ENCODE measurements around the gene PLS1. TPM values are rescaled to one million over a fixed set of nuclear protein-coding genes. Genes with fewer than 3 reads are reported as not detected.

Gene PLS1
- total RNA-seq, 1 experiment from 2014 or later, result 38.8 TPM

DNA sequence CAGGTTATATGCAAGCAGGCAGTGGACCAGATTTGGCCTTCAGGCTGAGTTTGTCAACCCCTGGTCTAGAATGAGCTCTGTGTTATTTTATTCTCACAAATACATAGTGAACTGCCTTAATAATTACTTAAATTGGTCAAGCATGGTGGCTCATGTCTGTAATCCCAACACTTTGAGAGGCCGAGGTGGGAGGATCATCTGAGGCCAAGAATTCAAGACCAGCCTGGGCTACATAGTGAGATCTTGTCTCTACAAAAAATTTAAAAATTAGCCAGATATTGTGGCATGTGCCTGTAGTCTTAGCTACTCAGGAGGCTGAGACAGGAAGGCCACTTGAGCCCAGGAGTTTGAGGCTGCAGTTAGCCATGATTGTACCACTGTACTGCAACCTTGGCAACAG lies 15.0 kb downstream of the PLS1 start (continued):
- TF ChIP-seq, protein P1, sequence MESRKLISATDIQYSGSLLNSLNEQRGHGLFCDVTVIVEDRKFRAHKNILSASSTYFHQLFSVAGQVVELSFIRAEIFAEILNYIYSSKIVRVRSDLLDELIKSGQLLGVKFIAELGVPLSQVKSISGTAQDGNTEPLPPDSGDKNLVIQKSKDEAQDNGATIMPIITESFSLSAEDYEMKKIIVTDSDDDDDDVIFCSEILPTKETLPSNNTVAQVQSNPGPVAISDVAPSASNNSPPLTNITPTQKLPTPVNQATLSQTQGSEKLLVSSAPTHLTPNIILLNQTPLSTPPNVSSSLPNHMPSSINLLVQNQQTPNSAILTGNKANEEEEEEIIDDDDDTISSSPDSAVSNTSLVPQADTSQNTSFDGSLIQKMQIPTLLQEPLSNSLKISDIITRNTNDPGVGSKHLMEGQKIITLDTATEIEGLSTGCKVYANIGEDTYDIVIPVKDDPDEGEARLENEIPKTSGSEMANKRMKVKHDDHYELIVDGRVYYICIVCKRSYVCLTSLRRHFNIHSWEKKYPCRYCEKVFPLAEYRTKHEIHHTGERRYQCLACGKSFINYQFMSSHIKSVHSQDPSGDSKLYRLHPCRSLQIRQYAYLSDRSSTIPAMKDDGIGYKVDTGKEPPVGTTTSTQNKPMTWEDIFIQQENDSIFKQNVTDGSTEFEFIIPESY (IDR thresholded peaks at IDR 0.05; ENCODE audit: extremely low read depth, insufficient replicate concordance, low read length), result no peak
- TF ChIP-seq POLR2A (IDR thresholded peaks at IDR 0.05; ENCODE audit: borderline replicate concordance, extremely low read depth, insufficient read depth, insufficient read length), result no peak
- TF ChIP-seq, protein P2, sequence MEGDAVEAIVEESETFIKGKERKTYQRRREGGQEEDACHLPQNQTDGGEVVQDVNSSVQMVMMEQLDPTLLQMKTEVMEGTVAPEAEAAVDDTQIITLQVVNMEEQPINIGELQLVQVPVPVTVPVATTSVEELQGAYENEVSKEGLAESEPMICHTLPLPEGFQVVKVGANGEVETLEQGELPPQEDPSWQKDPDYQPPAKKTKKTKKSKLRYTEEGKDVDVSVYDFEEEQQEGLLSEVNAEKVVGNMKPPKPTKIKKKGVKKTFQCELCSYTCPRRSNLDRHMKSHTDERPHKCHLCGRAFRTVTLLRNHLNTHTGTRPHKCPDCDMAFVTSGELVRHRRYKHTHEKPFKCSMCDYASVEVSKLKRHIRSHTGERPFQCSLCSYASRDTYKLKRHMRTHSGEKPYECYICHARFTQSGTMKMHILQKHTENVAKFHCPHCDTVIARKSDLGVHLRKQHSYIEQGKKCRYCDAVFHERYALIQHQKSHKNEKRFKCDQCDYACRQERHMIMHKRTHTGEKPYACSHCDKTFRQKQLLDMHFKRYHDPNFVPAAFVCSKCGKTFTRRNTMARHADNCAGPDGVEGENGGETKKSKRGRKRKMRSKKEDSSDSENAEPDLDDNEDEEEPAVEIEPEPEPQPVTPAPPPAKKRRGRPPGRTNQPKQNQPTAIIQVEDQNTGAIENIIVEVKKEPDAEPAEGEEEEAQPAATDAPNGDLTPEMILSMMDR (IDR thresholded peaks at IDR 0.05 in 2 of 3, conservative IDR thresholded peaks at IDR 0.05 in 1 of 3; ENCODE audit: borderline replicate concordance in 1 of 3, insufficient read depth in 1 of 3, low read depth in 2 of 3, low read length in 2 of 3), result no peak
- no peak for TF ChIP-seq JUND (IDR thresholded peaks at IDR 0.05)
- no peak for TF ChIP-seq ELF1 (IDR thresholded peaks at IDR 0.05; ENCODE audit: borderline replicate concordance, low read depth)
- TF ChIP-seq RAD21 (IDR thresholded peaks at IDR 0.05; ENCODE audit: low read depth), result no peak
- no peak for TF ChIP-seq POLR2AphosphoS5 (IDR thresholded peaks at IDR 0.05; ENCODE audit: low read depth, low read length)

DNA sequence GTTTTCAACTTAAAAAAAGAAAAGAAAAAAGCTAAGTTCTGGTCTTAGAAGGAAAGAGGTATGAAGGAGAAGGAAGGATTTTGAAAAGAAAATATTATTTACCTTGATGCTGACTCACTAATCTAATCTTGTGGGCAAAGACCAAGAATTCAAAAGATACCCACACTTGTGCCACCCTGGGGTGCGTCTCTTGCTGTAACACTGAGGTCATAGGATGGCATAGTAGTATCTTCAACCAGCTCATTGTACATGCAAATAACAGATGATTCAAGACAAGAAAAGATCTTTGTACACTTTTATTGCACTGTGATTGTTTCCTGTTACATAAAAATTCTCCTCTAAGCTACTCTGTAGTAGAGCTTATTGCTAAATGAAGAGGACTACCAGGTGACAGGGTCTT lies 17.3 kb downstream of the PLS1 start:
- ATAC-seq, result no peak
- no peak overlapping the region for H2AFZ ChIP-seq (ENCODE audit: low read depth, low read length, poor library complexity, severe bottlenecking)
- H3K27me3 ChIP-seq (ENCODE audit: insufficient read depth, low read length), result no peaks in the 10 kb centered on the region
- ChIA-PET CTCF (no interaction called here), RAD21 (ENCODE audit: low non-redundant PET in 1 of 2, low total read pairs in 2 of 2, uncharacterized antibody in 2 of 2, unreplicated experiment in 2 of 2) (no interaction called here), POLR2A (no interaction called here)
- no peaks in the 10 kb centered on the region for H3K9me3 ChIP-seq (ENCODE audit: control insufficient read depth in 1 of 2, insufficient read depth in 1 of 2, low read depth in 1 of 2, low read length in 2 of 2)
- no TSS peak for BruUV-seq (replicated peaks)
- no peak overlapping the region for H3K27ac ChIP-seq (ENCODE audit: low read depth, low read length)
- DNase-seq (ENCODE audit: low read depth, low spot score), result no peak
- H3K79me2 ChIP-seq (ENCODE audit: insufficient read depth, low read length), result peaks cover 11% of the 10 kb centered on the region
- TF ChIP-seq TCF7L2 (IDR thresholded peaks at IDR 0.05; ENCODE audit: borderline replicate concordance, extremely low read depth, insufficient read depth, insufficient read length), result no peak
- TF ChIP-seq POLR2A (IDR thresholded peaks at IDR 0.05; ENCODE audit: borderline replicate concordance, extremely low read depth, insufficient read depth, insufficient read length), result no peak
- H4K20me1 ChIP-seq (ENCODE audit: insufficient read depth), result no peaks in the 10 kb centered on the region
- H3K9me2 ChIP-seq (ENCODE audit: insufficient read depth), result no peaks in the 10 kb centered on the region; the same call in 1 of the 2 replicates
- H3K4me1 ChIP-seq (ENCODE audit: control insufficient read depth in 1 of 2, insufficient read depth in 2 of 2, low read length in 2 of 2), result peaks cover 0 to 2% of the 10 kb centered on the region in 2 experiments; a peak in 3 of 4 replicates
- no peaks in the 10 kb centered on the region for H3K36me3 ChIP-seq (ENCODE audit: control insufficient read depth in 1 of 2, insufficient read depth in 2 of 2, low read length in 2 of 2)
- intact Hi-C loops (cut with micrococcal nuclease), result no loop called here
- H3K9ac ChIP-seq (ENCODE audit: low read length), result no peak overlapping the region
- H3K4me2 ChIP-seq (ENCODE audit: low read length), result no peak overlapping the region
- H3K4me3 ChIP-seq (replicated peaks in 1 of 2; ENCODE audit: low read depth in 1 of 2, low read length in 2 of 2), result no peak overlapping the region

Data from HCT116 (cell line).